PFSK-1 (cell line): Measurements from ENCODE around the gene SYT11.

Experiments used
- FOXP2 ChIP-seq: optimal IDR thresholded peaks from 2 replicates; pipeline ENCODE3; 2011; ENCODE audit warnings: borderline replicate concordance, control low read depth, inconsistent platforms; ENCODE audit not compliant: insufficient read depth; ENCODE audit errors: extremely low read length, extremely low read depth
- POLR2AphosphoS5 ChIP-seq: IDR thresholded peaks from 2 replicates; pipeline ENCODE4 v1.6.1; 2012; ENCODE audit warnings: low read depth, mild to moderate bottlenecking, control low read depth, low read length, moderate library complexity
- REST ChIP-seq, 2 experiments: IDR thresholded peaks; 2 replicates each; pipeline versions ENCODE4 v1.6.1 to v1.8.0; 2011 to 2012; ENCODE audit warnings: low read depth in 2 of 2, low read length in 2 of 2, control low read depth in 1 of 2, inconsistent platforms in 1 of 2, mild to moderate bottlenecking in 1 of 2, moderate library complexity in 1 of 2; ENCODE audit not compliant: insufficient read depth in 1 of 2
- SIN3A ChIP-seq: IDR thresholded peaks from 2 replicates; pipeline ENCODE4 v1.6.1; 2012; ENCODE audit warnings: mild to moderate bottlenecking, low read length, moderate library complexity, borderline replicate concordance; ENCODE audit not compliant: insufficient read depth
- TAF1 ChIP-seq: IDR thresholded peaks from 2 replicates; pipeline ENCODE4 v1.6.1; 2012; ENCODE audit warnings: low read length, control low read depth, borderline replicate concordance; ENCODE audit not compliant: insufficient read depth

Gene SYT11

GRCh38 chr1:155840386-155840785 is 19.0 kb upstream of the SYT11 start:
- TF ChIP-seq FOXP2 (no peak), SIN3A (no peak)

- TF ChIP-seq POLR2AphosphoS5 (no peak), FOXP2 (no peak), TAF1 (no peak), REST (IDR thresholded peaks at IDR 0.05; ENCODE audit: insufficient read depth in 1 of 2, low read depth in 2 of 2, low read length in 2 of 2) (no peak), SIN3A (no peak)
These were observed 14.4 kb upstream of the SYT11 start for GRCh38 chr1:155844860-155845421.

GRCh38 chr1:155847823-155848529 is 11.4 kb upstream of the SYT11 start:
- TF ChIP-seq SIN3A (no peak), TAF1 (no peak), REST (IDR thresholded peaks at IDR 0.05; ENCODE audit: insufficient read depth in 1 of 2, low read depth in 2 of 2, low read length in 2 of 2) (no peak), POLR2AphosphoS5 (no peak), FOXP2 (no peak)

GRCh38 chr1:155850345-155850744 is 9.0 kb upstream of the SYT11 start:
- TF ChIP-seq SIN3A (no peak), REST (IDR thresholded peaks at IDR 0.05; ENCODE audit: insufficient read depth in 1 of 2, low read depth in 2 of 2, low read length in 2 of 2) (no peak)

- no peak for TF ChIP-seq REST (IDR thresholded peaks at IDR 0.05; ENCODE audit: insufficient read depth in 1 of 2, low read depth in 2 of 2, low read length in 2 of 2)
- TF ChIP-seq SIN3A, result no peak
- TF ChIP-seq FOXP2, result no peak
- no peak for TF ChIP-seq TAF1
- no peak for TF ChIP-seq POLR2AphosphoS5
These were observed 3.0 kb upstream of the SYT11 start for GRCh38 chr1:155856257-155856974.
